ENCODE results near the gene KRT3. TPM values are rescaled to one million over a fixed set of nuclear protein-coding genes. Genes with fewer than 3 reads are reported as not detected.

Gene KRT3
- total RNA-seq, 1 donor from 2014 or later, result not detected

GRCh38 chr12:52788876-52789636 is 6.9 kb downstream of the KRT3 start:
- H3K27ac Mint-ChIP-seq (ENCODE audit: unreplicated experiment), result no peak overlapping the region
- no peaks in the 10 kb centered on the region for H3K36me3 Mint-ChIP-seq (ENCODE audit: low read depth)
- TF ChIP-seq CTCF (conservative IDR thresholded peaks at IDR 0.05), result no peak
- H3K9me3 Mint-ChIP-seq, result no peaks in the 10 kb centered on the region
- no peaks in the 10 kb centered on the region for H3K4me1 Mint-ChIP-seq
- H3K27me3 Mint-ChIP-seq (ENCODE audit: low read depth), result peaks cover 11% of the 10 kb centered on the region
- no peak overlapping the region for H3K4me3 Mint-ChIP-seq
- no peak for DNase-seq (ENCODE audit: low read depth, low spot score)

GRCh38 chr12:52788192-52788875 is 7.6 kb downstream of the KRT3 start:
- Mint-ChIP-seq H3K4me3 (no peak overlapping the region), H3K27me3 (ENCODE audit: low read depth) (peaks cover 14% of the 10 kb centered on the region)

GRCh38 chr12:52787324-52788191 is 8.4 kb downstream of the KRT3 start:
- Mint-ChIP-seq H3K27ac (ENCODE audit: unreplicated experiment) (no peak overlapping the region), H3K4me1 (no peaks in the 10 kb centered on the region), H3K4me3 (no peak overlapping the region), H3K9me3 (no peaks in the 10 kb centered on the region), H3K36me3 (ENCODE audit: low read depth) (no peaks in the 10 kb centered on the region), H3K27me3 (ENCODE audit: low read depth) (peaks cover 15% of the 10 kb centered on the region)
- TF ChIP-seq CTCF (conservative IDR thresholded peaks at IDR 0.05), result no peak
- DNase-seq (ENCODE audit: low read depth, low spot score), result no peak

More at GRCh38 chr12:52788192-52788875, 7.6 kb downstream of the KRT3 start:
- TF ChIP-seq CTCF (conservative IDR thresholded peaks at IDR 0.05), result no peak
- Mint-ChIP-seq H3K27ac (ENCODE audit: unreplicated experiment) (no peak overlapping the region), H3K9me3 (no peaks in the 10 kb centered on the region), H3K4me1 (no peaks in the 10 kb centered on the region), H3K36me3 (ENCODE audit: low read depth) (no peaks in the 10 kb centered on the region)
- DNase-seq (ENCODE audit: low read depth, low spot score), result no peak

- no peaks in the 10 kb centered on the region for H3K4me1 Mint-ChIP-seq
- DNase-seq (ENCODE audit: low read depth, low spot score), result no peak
- H3K36me3 Mint-ChIP-seq (ENCODE audit: low read depth), result no peaks in the 10 kb centered on the region
- H3K4me3 Mint-ChIP-seq, result no peak overlapping the region
- H3K9me3 Mint-ChIP-seq, result no peaks in the 10 kb centered on the region
- no peak for TF ChIP-seq CTCF (conservative IDR thresholded peaks at IDR 0.05)
- H3K27ac Mint-ChIP-seq (ENCODE audit: unreplicated experiment), result no peak overlapping the region
- peaks cover 34% of the 10 kb centered on the region for H3K27me3 Mint-ChIP-seq (ENCODE audit: low read depth)
Measured at GRCh38 chr12:52784909-52785308, 11.0 kb downstream of the KRT3 start.

GRCh38 chr12:52783563-52784316 is 12.2 kb downstream of the KRT3 start:
- DNase-seq (ENCODE audit: low read depth, low spot score), result no peak
- Mint-ChIP-seq H3K4me1 (no peaks in the 10 kb centered on the region), H3K27me3 (ENCODE audit: low read depth) (peaks cover 45% of the 10 kb centered on the region), H3K36me3 (ENCODE audit: low read depth) (no peaks in the 10 kb centered on the region), H3K4me3 (no peak overlapping the region), H3K27ac (ENCODE audit: unreplicated experiment) (no peak overlapping the region), H3K9me3 (no peaks in the 10 kb centered on the region)
- no peak for TF ChIP-seq CTCF (conservative IDR thresholded peaks at IDR 0.05)

All from neural crest cell (in vitro differentiated cells).